ENCODE measurements around the gene COL28A1. TPM values are rescaled to one million over a fixed set of nuclear protein-coding genes. Genes with fewer than 3 reads are reported as not detected.
A peak's percentile ranks its signal among the peaks of the same experiment; 100 is the strongest.

COL28A1 gene
- total and polyA plus RNA-seq, 8 donors = 0.73 to 2.8 (median 2.1) TPM

- DNase-seq = no peak
- Histone ChIP-seq H3K36me3 (peaks cover 0 to 6% of the 10 kb centered on the region in 2 donors), H3K27ac (peak overlapping the region in 1 of 2 donors; percentile 59), H3K9me3 (no peaks in the 10 kb centered on the region), H3K27me3 (no peaks in the 10 kb centered on the region), H3K4me1 (peaks cover 9 to 48% of the 10 kb centered on the region in 2 donors), H3K4me3 (no peak overlapping the region)
- ATAC-seq = no peak
- intact Hi-C loops (cut with DNase I) = no loop called here
- TF ChIP-seq CTCF (IDR thresholded peaks at IDR 0.05) = no peak
Observed at GRCh38 chr7:7569615-7570014, 33.9 kb upstream of the COL28A1 start.

GRCh38 chr7:7569081-7569527 is 33.4 kb upstream of the COL28A1 start:
- TF ChIP-seq CTCF (IDR thresholded peaks at IDR 0.05) = no peak
- peaks cover 9 to 50% of the 10 kb centered on the region in 2 donors for H3K4me1 ChIP-seq
- DNase-seq (no peak), ATAC-seq (no peak)
- H3K27me3 ChIP-seq = no peaks in the 10 kb centered on the region
- H3K9me3 ChIP-seq = no peaks in the 10 kb centered on the region
- H3K36me3 ChIP-seq = peaks cover 0 to 6% of the 10 kb centered on the region in 2 donors
- peak overlapping the region in 1 of 2 donors; percentile 79 for H3K4me3 ChIP-seq
- peak overlapping the region in 1 of 2 donors; percentile 59 for H3K27ac ChIP-seq
- intact Hi-C loops (cut with DNase I) = no loop called here

- Histone ChIP-seq H3K36me3 (peaks cover 0 to 6% of the 10 kb centered on the region in 2 donors), H3K27me3 (no peaks in the 10 kb centered on the region), H3K4me3 (peak overlapping the region in 1 of 2 donors; percentile 79), H3K27ac (peak overlapping the region in 1 of 2 donors; percentile 59), H3K4me1 (peaks cover 9 to 50% of the 10 kb centered on the region in 2 donors), H3K9me3 (no peaks in the 10 kb centered on the region)
- no peak for TF ChIP-seq CTCF (IDR thresholded peaks at IDR 0.05)
- DNase-seq = no peak
- intact Hi-C loops (cut with DNase I) = no loop called here
- no peak for ATAC-seq
Observed at GRCh38 chr7:7568553-7568952, 32.9 kb upstream of the COL28A1 start.

GRCh38 chr7:7567898-7568531 is 32.3 kb upstream of the COL28A1 start:
- Histone ChIP-seq H3K27ac (peak overlapping the region; percentile 95 to 96), H3K4me3 (peak overlapping the region; percentile 79 to 88), H3K4me1 (peaks cover 9 to 50% of the 10 kb centered on the region in 2 donors), H3K27me3 (no peaks in the 10 kb centered on the region), H3K9me3 (no peaks in the 10 kb centered on the region), H3K36me3 (peaks cover 0 to 4% of the 10 kb centered on the region in 2 donors)
- intact Hi-C loops (cut with DNase I) = no loop called here
- no peak for TF ChIP-seq CTCF (IDR thresholded peaks at IDR 0.05)
- no peak for ATAC-seq
- DNase-seq = no peak

- H3K4me1 ChIP-seq = peaks cover 9 to 50% of the 10 kb centered on the region in 2 donors
- peak; percentile 93 for ATAC-seq
- H3K27ac ChIP-seq = peak within 1 kb of the TSS; percentile 95 to 96
- no peak for TF ChIP-seq CTCF (IDR thresholded peaks at IDR 0.05)
- intact Hi-C loops (cut with DNase I) = no loop called here
- DNase-seq = peak; percentile 80 to 98 (median 92)
- H3K4me3 ChIP-seq = peak within 1 kb of the TSS; percentile 79 to 88
- H3K36me3 ChIP-seq = no peaks in the 10 kb centered on the region
- no peaks in the 10 kb centered on the region for H3K27me3 ChIP-seq
- no peaks in the 10 kb centered on the region for H3K9me3 ChIP-seq
Observed at GRCh38 chr7:7566651-7567611, 31.3 kb upstream of the COL28A1 start, which contains the start of gene MIOS. TSS of gene MIOS (plus strand) at chr7:7566884. CDS start at chr7:7572476, 5,592 bp downstream.
